AG09309 (cell line): ENCODE measurements around the gene ABCG4.
A peak's percentile ranks its signal among the peaks of the same experiment; 100 is the strongest.

Source experiments
- DNase-seq: peaks from one replicate; pipeline ENCODE4 v3.0.0-alpha.2; 2010; ENCODE audit warnings: low read depth
- H3K4me3 ChIP-seq: 2 replicates; pipeline ENCODE4 v1.5.1; 2011; ENCODE audit warnings: mild to moderate bottlenecking, low read depth, low read length, moderate library complexity; ENCODE audit not compliant: control insufficient read depth
- TF ChIP-seq, protein P1 (sequence below): IDR thresholded peaks from 2 replicates; pipeline ENCODE4 v1.5.1; 2011; ENCODE audit warnings: mild to moderate bottlenecking, low read depth, low read length, inconsistent platforms; ENCODE audit not compliant: insufficient read depth, control insufficient read depth; ENCODE audit errors: missing control alignments

Gene ABCG4

GRCh38 chr11:119153049-119153818 is 4.4 kb downstream of the ABCG4 start:
- TF ChIP-seq, protein P1, sequence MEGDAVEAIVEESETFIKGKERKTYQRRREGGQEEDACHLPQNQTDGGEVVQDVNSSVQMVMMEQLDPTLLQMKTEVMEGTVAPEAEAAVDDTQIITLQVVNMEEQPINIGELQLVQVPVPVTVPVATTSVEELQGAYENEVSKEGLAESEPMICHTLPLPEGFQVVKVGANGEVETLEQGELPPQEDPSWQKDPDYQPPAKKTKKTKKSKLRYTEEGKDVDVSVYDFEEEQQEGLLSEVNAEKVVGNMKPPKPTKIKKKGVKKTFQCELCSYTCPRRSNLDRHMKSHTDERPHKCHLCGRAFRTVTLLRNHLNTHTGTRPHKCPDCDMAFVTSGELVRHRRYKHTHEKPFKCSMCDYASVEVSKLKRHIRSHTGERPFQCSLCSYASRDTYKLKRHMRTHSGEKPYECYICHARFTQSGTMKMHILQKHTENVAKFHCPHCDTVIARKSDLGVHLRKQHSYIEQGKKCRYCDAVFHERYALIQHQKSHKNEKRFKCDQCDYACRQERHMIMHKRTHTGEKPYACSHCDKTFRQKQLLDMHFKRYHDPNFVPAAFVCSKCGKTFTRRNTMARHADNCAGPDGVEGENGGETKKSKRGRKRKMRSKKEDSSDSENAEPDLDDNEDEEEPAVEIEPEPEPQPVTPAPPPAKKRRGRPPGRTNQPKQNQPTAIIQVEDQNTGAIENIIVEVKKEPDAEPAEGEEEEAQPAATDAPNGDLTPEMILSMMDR = no peak
- no peak overlapping the region for H3K4me3 ChIP-seq
- no peak for DNase-seq

GRCh38 chr11:119154178-119154577 is 5.3 kb downstream of the ABCG4 start:
- TF ChIP-seq, protein P1 = no peak
- H3K4me3 ChIP-seq = no peak overlapping the region
- DNase-seq = no peak

DNA sequence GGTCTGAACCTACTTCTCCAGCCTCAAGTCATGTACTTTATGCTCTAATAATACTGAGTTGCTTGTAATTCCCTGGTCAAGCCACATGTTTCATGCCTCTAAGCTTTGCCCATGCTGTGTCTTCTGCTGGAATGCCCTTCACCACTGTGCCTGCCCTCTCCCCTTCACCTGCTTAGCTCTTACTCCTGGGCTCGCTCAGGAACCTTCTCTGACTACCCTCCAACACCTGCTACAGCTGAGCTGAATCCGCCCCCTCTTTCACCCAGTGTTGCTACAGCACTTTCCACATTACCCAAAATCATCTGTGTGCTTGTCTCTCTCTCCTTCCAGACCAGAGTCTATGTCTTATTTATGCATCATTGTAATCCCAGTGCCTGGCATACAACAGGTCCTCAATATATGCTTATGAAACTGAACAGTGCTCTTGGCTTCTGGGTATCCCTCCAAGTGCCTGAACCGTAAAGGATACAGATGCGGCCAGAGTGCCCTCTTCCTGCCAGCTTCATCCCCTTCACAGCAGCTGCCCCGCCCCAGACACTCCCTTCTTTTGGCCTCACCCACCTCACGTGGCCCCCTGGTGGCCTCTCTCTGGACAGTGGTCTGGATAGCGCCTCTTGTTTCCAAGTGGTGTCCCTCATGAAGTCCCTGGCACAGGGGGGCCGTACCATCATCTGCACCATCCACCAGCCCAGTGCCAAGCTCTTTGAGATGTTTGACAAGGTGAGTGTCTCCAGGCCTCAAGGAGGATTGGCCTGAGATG is 7.1 kb downstream of the ABCG4 start:
- DNase-seq = no peak
- TF ChIP-seq, protein P1 = peak; percentile 12
- no peak overlapping the region for H3K4me3 ChIP-seq

DNA sequence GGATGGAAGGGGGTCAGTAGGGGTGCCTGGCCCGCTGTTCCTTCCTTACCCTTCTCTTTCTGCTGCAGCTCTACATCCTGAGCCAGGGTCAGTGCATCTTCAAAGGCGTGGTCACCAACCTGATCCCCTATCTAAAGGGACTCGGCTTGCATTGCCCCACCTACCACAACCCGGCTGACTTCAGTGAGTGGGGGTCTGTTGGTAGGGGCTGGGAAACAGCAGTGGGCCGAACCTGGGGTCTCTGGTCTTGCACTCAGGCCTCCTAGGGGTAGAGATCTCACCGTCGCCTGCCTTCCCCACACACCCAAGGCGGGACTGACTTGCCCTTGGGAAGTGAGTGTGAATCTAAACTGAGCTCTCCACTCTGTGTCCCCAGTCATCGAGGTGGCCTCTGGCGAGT is 7.6 kb downstream of the ABCG4 start:
- no peak overlapping the region for H3K4me3 ChIP-seq
- TF ChIP-seq, protein P1 = no peak
- no peak for DNase-seq

DNA sequence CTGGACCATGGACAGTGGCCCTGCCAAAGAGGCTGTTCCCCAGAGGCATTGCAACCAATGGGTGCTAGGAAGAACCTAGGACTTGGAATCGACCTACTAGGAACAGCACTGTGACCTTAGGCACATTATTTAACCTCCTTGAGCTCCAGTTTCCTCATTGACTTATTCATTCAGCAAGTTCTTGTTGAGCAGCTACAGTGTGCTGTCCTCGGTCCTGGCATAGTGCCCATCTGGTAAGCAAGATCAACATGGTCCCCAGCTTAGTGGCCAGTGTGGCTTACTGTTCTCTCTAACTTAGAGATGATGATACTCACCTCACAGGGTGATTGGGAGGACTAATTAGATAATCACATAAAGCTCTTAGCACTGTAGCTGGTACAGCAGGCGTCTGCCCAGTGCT is 8.2 kb downstream of the ABCG4 start:
- H3K4me3 ChIP-seq = no peak overlapping the region
- no peak for DNase-seq
- TF ChIP-seq, protein P1 = no peak

GRCh38 chr11:119158467-119158866 is 9.6 kb downstream of the ABCG4 start:
- DNase-seq = no peak
- H3K4me3 ChIP-seq = no peak overlapping the region
- TF ChIP-seq, protein P1 = no peak
